ENCODE results near the gene NFASC. TPM values are rescaled to one million over a fixed set of nuclear protein-coding genes. Genes with fewer than 3 reads are reported as not detected.

The NFASC gene
- total and polyA plus RNA-seq, 2 donors, result 0.14 to 1.4 TPM

DNA sequence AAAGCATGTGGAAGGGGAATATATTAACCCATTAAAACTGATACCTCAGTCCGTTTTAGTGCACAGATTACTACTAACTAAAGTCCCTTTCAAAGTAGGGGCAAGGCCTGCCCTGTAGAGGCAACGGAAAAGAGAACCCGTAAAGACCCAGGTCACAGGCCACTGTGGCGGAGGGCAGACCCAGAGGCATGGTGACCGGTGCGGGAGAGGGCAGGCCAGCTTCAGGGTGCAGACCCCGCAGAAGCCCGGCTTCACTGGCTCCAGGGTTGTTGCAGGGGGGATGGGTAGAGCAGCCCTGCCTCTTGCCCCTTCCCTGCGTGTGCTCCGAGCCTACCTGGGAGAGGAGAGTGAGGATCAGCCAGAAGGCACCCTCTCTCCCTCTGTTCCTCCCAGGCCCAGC, 190.1 kb downstream of the NFASC start:
- Histone ChIP-seq H3K4me3 (ENCODE audit: low read length in 2 of 2) (no peak overlapping the region), H3K4me1 (ENCODE audit: control insufficient read depth in 2 of 2, insufficient read depth in 2 of 2, low read length in 2 of 2) (peaks cover 0 to 3% of the 10 kb centered on the region in 2 donors), H3K27me3 (ENCODE audit: control insufficient read depth in 2 of 2, insufficient read depth in 1 of 2, low read length in 1 of 2) (no peaks in the 10 kb centered on the region), H3K9me3 (ENCODE audit: control insufficient read depth in 2 of 2, insufficient read depth in 1 of 2, low read length in 1 of 2) (peaks cover 0 to 4% of the 10 kb centered on the region in 2 donors), H3K36me3 (ENCODE audit: control insufficient read depth in 2 of 2, insufficient read depth in 2 of 2, low read length in 1 of 2) (no peaks in the 10 kb centered on the region), H3K27ac (ENCODE audit: low read depth in 1 of 2, low read length in 1 of 2) (no peak overlapping the region)
- 98% methylated on average over 10 of the region's 10 CpGs for WGBS
- DNase-seq (ENCODE audit: low read depth in 6 of 9, low spot score in 9 of 9), result no peak

GRCh38 chr1:205061227-205061626, 190.6 kb downstream of the NFASC start:
- Histone ChIP-seq H3K27ac (ENCODE audit: low read depth in 1 of 2, low read length in 1 of 2) (no peak overlapping the region), H3K9me3 (ENCODE audit: control insufficient read depth in 2 of 2, insufficient read depth in 1 of 2, low read length in 1 of 2) (peaks cover 0 to 4% of the 10 kb centered on the region in 2 donors), H3K4me1 (ENCODE audit: control insufficient read depth in 2 of 2, insufficient read depth in 2 of 2, low read length in 2 of 2) (peaks cover 0 to 3% of the 10 kb centered on the region in 2 donors), H3K4me3 (ENCODE audit: low read length in 2 of 2) (no peak overlapping the region), H3K27me3 (ENCODE audit: control insufficient read depth in 2 of 2, insufficient read depth in 1 of 2, low read length in 1 of 2) (no peaks in the 10 kb centered on the region), H3K36me3 (ENCODE audit: control insufficient read depth in 2 of 2, insufficient read depth in 2 of 2, low read length in 1 of 2) (no peaks in the 10 kb centered on the region)
- DNase-seq (ENCODE audit: low read depth in 6 of 9, low spot score in 9 of 9), result no peak
- 94% methylated on average over 14 of the region's 14 CpGs for WGBS

DNA sequence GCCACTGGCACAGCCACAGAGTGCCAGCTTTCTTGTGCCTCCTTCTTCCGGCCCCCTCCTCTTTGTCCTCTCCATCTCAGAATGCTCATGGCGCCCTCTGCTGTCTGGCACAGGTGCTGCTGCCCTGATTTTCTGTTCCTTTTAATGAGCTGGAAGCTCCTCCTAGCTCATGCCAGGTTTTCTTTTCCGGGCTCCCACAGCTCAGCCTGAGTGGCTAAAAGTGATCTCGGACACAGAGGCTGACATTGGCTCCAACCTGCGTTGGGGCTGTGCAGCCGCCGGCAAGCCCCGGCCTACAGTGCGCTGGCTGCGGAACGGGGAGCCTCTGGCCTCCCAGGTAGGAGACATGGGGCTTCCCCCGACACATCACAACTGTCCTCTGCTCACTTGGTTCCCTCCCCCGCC, 191.0 kb downstream of the NFASC start:
- WGBS, result 53% methylated on average over 13 of the region's 13 CpGs
- peaks cover 0 to 4% of the 10 kb centered on the region in 2 donors for H3K9me3 ChIP-seq (ENCODE audit: control insufficient read depth in 2 of 2, insufficient read depth in 1 of 2, low read length in 1 of 2)
- no peak overlapping the region for H3K4me3 ChIP-seq (ENCODE audit: low read length in 2 of 2)
- no peak overlapping the region for H3K27ac ChIP-seq (ENCODE audit: low read depth in 1 of 2, low read length in 1 of 2)
- no peaks in the 10 kb centered on the region for H3K27me3 ChIP-seq (ENCODE audit: control insufficient read depth in 2 of 2, insufficient read depth in 1 of 2, low read length in 1 of 2)
- peaks cover 0 to 3% of the 10 kb centered on the region in 2 donors for H3K4me1 ChIP-seq (ENCODE audit: control insufficient read depth in 2 of 2, insufficient read depth in 2 of 2, low read length in 2 of 2)
- no peaks in the 10 kb centered on the region for H3K36me3 ChIP-seq (ENCODE audit: control insufficient read depth in 2 of 2, insufficient read depth in 2 of 2, low read length in 1 of 2)
- DNase-seq (ENCODE audit: low read depth in 6 of 9, low spot score in 9 of 9), result peak; percentile 55 to 88 (median 72)

- no peaks in the 10 kb centered on the region for H3K27me3 ChIP-seq (ENCODE audit: control insufficient read depth in 2 of 2, insufficient read depth in 1 of 2, low read length in 1 of 2)
- DNase-seq (ENCODE audit: low read depth in 6 of 9, low spot score in 9 of 9), result no peak
- WGBS, result 97% methylated on average over 8 of the region's 8 CpGs
- peaks cover 0 to 3% of the 10 kb centered on the region in 2 donors for H3K4me1 ChIP-seq (ENCODE audit: control insufficient read depth in 2 of 2, insufficient read depth in 2 of 2, low read length in 2 of 2)
- H3K36me3 ChIP-seq (ENCODE audit: control insufficient read depth in 2 of 2, insufficient read depth in 2 of 2, low read length in 1 of 2), result no peaks in the 10 kb centered on the region
- H3K27ac ChIP-seq (ENCODE audit: low read depth in 1 of 2, low read length in 1 of 2), result no peak overlapping the region
- H3K9me3 ChIP-seq (ENCODE audit: control insufficient read depth in 2 of 2, insufficient read depth in 1 of 2, low read length in 1 of 2), result peaks cover 0 to 4% of the 10 kb centered on the region in 2 donors
- H3K4me3 ChIP-seq (ENCODE audit: low read length in 2 of 2), result no peak overlapping the region
Measured at GRCh38 chr1:205062319-205062718, 191.7 kb downstream of the NFASC start.

DNA sequence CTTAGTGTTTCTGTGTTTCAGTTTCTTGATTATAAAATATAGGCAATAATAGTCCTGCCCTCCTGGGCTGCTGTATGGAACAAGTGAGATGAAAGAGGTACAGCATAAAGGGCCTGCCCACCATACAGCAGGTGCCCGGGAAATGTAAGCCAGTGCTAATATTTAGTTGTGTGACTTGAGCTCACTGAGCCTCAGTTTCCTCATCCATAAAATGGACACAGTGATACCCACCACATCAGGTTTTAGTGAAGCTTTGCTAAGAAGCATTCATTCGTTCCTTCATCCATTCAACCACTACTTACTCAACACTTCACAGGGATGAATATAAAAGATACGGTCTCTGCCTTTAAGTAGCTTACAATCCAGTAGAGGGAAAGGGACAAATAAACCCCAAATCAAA, 192.2 kb downstream of the NFASC start:
- H3K36me3 ChIP-seq (ENCODE audit: control insufficient read depth in 2 of 2, insufficient read depth in 2 of 2, low read length in 1 of 2), result no peaks in the 10 kb centered on the region
- H3K4me3 ChIP-seq (ENCODE audit: low read length in 2 of 2), result no peak overlapping the region
- H3K27ac ChIP-seq (ENCODE audit: low read depth in 1 of 2, low read length in 1 of 2), result no peak overlapping the region
- H3K27me3 ChIP-seq (ENCODE audit: control insufficient read depth in 2 of 2, insufficient read depth in 1 of 2, low read length in 1 of 2), result no peaks in the 10 kb centered on the region
- peaks cover 0 to 3% of the 10 kb centered on the region in 2 donors for H3K4me1 ChIP-seq (ENCODE audit: control insufficient read depth in 2 of 2, insufficient read depth in 2 of 2, low read length in 2 of 2)
- DNase-seq (ENCODE audit: low read depth in 6 of 9, low spot score in 9 of 9), result no peak
- 94% methylated on average over 3 of the region's 3 CpGs for WGBS
- peaks cover 0 to 4% of the 10 kb centered on the region in 2 donors for H3K9me3 ChIP-seq (ENCODE audit: control insufficient read depth in 2 of 2, insufficient read depth in 1 of 2, low read length in 1 of 2)

- Histone ChIP-seq H3K27ac (ENCODE audit: low read depth in 1 of 2, low read length in 1 of 2) (no peak overlapping the region), H3K27me3 (ENCODE audit: control insufficient read depth in 2 of 2, insufficient read depth in 1 of 2, low read length in 1 of 2) (no peaks in the 10 kb centered on the region), H3K4me3 (ENCODE audit: low read length in 2 of 2) (no peak overlapping the region), H3K4me1 (ENCODE audit: control insufficient read depth in 2 of 2, insufficient read depth in 2 of 2, low read length in 2 of 2) (peaks cover 0 to 3% of the 10 kb centered on the region in 2 donors), H3K36me3 (ENCODE audit: control insufficient read depth in 2 of 2, insufficient read depth in 2 of 2, low read length in 1 of 2) (no peaks in the 10 kb centered on the region), H3K9me3 (ENCODE audit: control insufficient read depth in 2 of 2, insufficient read depth in 1 of 2, low read length in 1 of 2) (peaks cover 0 to 4% of the 10 kb centered on the region in 2 donors)
- no peak for DNase-seq (ENCODE audit: low read depth in 6 of 9, low spot score in 9 of 9)
- WGBS, result 95% methylated on average over 11 of the region's 11 CpGs
Measured at GRCh38 chr1:205064301-205064700, 193.6 kb downstream of the NFASC start.

- H3K36me3 ChIP-seq (ENCODE audit: control insufficient read depth in 2 of 2, insufficient read depth in 2 of 2, low read length in 1 of 2), result no peaks in the 10 kb centered on the region
- H3K27me3 ChIP-seq (ENCODE audit: control insufficient read depth in 2 of 2, insufficient read depth in 1 of 2, low read length in 1 of 2), result no peaks in the 10 kb centered on the region
- H3K9me3 ChIP-seq (ENCODE audit: control insufficient read depth in 2 of 2, insufficient read depth in 1 of 2, low read length in 1 of 2), result peaks cover 0 to 4% of the 10 kb centered on the region in 2 donors
- no peak overlapping the region for H3K27ac ChIP-seq (ENCODE audit: low read depth in 1 of 2, low read length in 1 of 2)
- WGBS, result 95% methylated on average over 9 of the region's 9 CpGs
- H3K4me3 ChIP-seq (ENCODE audit: low read length in 2 of 2), result no peak overlapping the region
- peaks cover 0 to 3% of the 10 kb centered on the region in 2 donors for H3K4me1 ChIP-seq (ENCODE audit: control insufficient read depth in 2 of 2, insufficient read depth in 2 of 2, low read length in 2 of 2)
- DNase-seq (ENCODE audit: low read depth in 6 of 9, low spot score in 9 of 9), result no peak
Measured at GRCh38 chr1:205064741-205065316, 194.2 kb downstream of the NFASC start.

DNA sequence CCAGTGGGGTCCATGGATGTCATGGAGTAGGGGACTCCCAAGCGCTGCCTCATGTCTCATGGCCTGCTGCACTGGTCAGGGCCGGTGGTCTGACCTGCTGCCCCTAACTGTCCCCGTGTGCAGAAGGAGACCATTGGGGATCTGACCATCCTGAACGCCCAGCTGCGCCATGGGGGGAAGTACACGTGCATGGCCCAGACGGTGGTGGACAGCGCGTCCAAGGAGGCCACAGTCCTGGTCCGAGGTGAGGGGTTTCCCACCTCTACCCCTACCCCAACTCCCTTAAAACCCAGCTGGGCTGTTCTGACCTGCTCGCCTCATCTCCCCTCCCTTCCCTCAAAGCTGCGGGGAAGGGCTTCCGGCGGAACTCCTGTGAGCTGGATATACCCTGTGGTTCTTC, 195.0 kb downstream of the NFASC start:
- Histone ChIP-seq H3K4me3 (ENCODE audit: low read length in 2 of 2) (no peak overlapping the region), H3K4me1 (ENCODE audit: control insufficient read depth in 2 of 2, insufficient read depth in 2 of 2, low read length in 2 of 2) (peaks cover 0 to 3% of the 10 kb centered on the region in 2 donors), H3K27ac (ENCODE audit: low read depth in 1 of 2, low read length in 1 of 2) (no peak overlapping the region), H3K27me3 (ENCODE audit: control insufficient read depth in 2 of 2, insufficient read depth in 1 of 2, low read length in 1 of 2) (no peaks in the 10 kb centered on the region), H3K36me3 (ENCODE audit: control insufficient read depth in 2 of 2, insufficient read depth in 2 of 2, low read length in 1 of 2) (no peaks in the 10 kb centered on the region), H3K9me3 (ENCODE audit: control insufficient read depth in 2 of 2, insufficient read depth in 1 of 2, low read length in 1 of 2) (peaks cover 0 to 4% of the 10 kb centered on the region in 2 donors)
- 98% methylated on average over 14 of the region's 14 CpGs for WGBS
- DNase-seq (ENCODE audit: low read depth in 6 of 9, low spot score in 9 of 9), result no peak

GRCh38 chr1:205066141-205066818, 195.6 kb downstream of the NFASC start:
- peaks cover 0 to 3% of the 10 kb centered on the region in 2 donors for H3K4me1 ChIP-seq (ENCODE audit: control insufficient read depth in 2 of 2, insufficient read depth in 2 of 2, low read length in 2 of 2)
- H3K27me3 ChIP-seq (ENCODE audit: control insufficient read depth in 2 of 2, insufficient read depth in 1 of 2, low read length in 1 of 2), result no peaks in the 10 kb centered on the region
- no peak for DNase-seq (ENCODE audit: low read depth in 6 of 9, low spot score in 9 of 9)
- H3K4me3 ChIP-seq (ENCODE audit: low read length in 2 of 2), result no peak overlapping the region
- H3K9me3 ChIP-seq (ENCODE audit: control insufficient read depth in 2 of 2, insufficient read depth in 1 of 2, low read length in 1 of 2), result peaks cover 0 to 2% of the 10 kb centered on the region in 2 donors
- WGBS, result 78% methylated on average over 13 of the region's 13 CpGs
- no peak overlapping the region for H3K27ac ChIP-seq (ENCODE audit: low read depth in 1 of 2, low read length in 1 of 2)
- H3K36me3 ChIP-seq (ENCODE audit: control insufficient read depth in 2 of 2, insufficient read depth in 2 of 2, low read length in 1 of 2), result no peaks in the 10 kb centered on the region
